GM18873 (cell line): ENCODE measurements around the gene RAP1GAP2.
"Not testable (repeated sequence)": the region's sequence is repeated elsewhere in the genome, so short reads cannot be mapped to it uniquely, and the experiment has no call there.

Source experiments
- ATAC-seq: cut with Tn5 transposase; IDR thresholded peaks from one replicate; pipeline ENCODE4 v1.9.1; 2021; ENCODE audit warnings: mild to moderate bottlenecking, moderate library complexity, moderate number of reproducible peaks; ENCODE audit not compliant: unreplicated experiment, low FRiP score

Gene RAP1GAP2

GRCh38 chr17:2796164-2797125 is at the start of gene RAP1GAP2:
Gene RAP1GAP2 (plus strand): TSS chr17:2796438. CDS start chr17:2796528, 90 bp downstream.
- ATAC-seq, result no peak

GRCh38 chr17:2749058-2749783 is 47.0 kb upstream of the RAP1GAP2 start, which contains the start of gene CCDC92B:
Gene CCDC92B (minus strand): TSS chr17:2749652. CDS start chr17:2735145, 14,507 bp downstream.
- ATAC-seq, result no peak

- no peak for ATAC-seq
Measured at GRCh38 chr17:2749784-2750181, 46.5 kb upstream of the RAP1GAP2 start.

- ATAC-seq, result no peak
Measured at GRCh38 chr17:2750721-2751120, 45.5 kb upstream of the RAP1GAP2 start.

- no peak for ATAC-seq
Measured at GRCh38 chr17:2751491-2751890, 44.7 kb upstream of the RAP1GAP2 start.

DNA sequence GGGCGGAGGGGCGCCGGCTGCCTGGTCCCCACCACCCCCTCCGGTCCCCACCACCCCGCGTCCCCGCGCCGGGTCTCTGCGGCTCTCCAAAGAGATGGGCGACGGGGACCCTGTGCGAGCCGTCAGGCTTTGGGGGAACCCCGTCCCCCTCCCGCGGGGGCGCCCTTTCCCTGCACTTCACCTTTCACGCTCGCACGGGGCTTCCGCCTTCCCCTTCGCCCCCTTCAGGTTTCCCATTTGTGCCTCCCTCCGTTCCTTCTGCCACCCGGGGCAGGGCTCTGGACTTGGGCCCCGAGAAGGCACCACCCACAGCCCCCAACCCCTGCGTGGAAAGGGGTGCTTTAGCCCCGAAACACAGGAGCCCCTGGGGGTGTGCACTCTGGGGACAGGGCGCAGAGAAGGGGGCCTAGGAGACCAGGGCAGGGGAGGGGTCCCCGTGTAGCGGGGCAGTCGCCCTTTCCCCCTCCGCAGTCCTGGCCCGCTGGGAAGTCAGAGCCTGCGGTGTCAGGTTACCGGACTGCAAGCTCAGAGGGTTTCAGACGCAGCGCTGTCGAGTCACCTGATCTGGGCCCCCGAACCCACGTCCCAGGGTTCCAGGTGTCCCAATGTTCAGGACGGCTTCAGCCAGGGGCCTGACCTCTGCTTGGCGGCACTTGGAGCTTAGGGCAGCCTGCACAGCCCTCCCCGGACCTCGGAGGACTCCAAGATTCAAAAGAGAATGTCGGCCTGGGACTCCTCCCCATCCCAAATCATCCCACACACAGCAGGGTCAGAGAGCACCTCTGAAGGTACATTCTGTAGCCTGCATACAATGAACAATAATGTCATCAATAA is 40.1 kb upstream of the RAP1GAP2 start:
- ATAC-seq, result no peak

GRCh38 chr17:2758870-2759269 is 37.4 kb upstream of the RAP1GAP2 start:
- ATAC-seq, result no peak

GRCh38 chr17:2770129-2770528 is 26.1 kb upstream of the RAP1GAP2 start:
- no peak for ATAC-seq

DNA sequence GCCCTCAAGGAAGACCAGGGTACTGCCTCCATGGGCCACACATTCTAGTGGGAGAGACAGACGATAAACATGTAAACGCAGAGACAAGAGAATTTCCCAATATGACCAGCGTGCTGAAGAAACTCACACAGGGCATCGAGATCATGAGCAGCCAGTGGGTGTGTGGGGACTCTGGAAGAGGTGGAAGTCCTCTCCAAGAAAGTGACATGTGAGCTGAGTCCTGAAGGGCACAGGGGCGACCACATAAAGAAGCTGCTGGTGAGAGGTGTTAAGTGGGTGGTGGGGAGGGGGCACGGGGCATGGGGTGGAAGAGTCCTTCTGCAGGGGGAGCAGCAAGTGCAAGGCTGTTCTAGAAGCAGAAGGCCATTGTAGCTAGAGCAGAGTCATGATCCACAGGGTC is 21.0 kb upstream of the RAP1GAP2 start:
- no peak for ATAC-seq

GRCh38 chr17:2776589-2777241 is 19.5 kb upstream of the RAP1GAP2 start:
- ATAC-seq, result no peak

GRCh38 chr17:2777242-2777867 is 18.9 kb upstream of the RAP1GAP2 start:
- no peak for ATAC-seq

- ATAC-seq, result no peak
Measured at GRCh38 chr17:2778489-2778888, 17.7 kb upstream of the RAP1GAP2 start.

DNA sequence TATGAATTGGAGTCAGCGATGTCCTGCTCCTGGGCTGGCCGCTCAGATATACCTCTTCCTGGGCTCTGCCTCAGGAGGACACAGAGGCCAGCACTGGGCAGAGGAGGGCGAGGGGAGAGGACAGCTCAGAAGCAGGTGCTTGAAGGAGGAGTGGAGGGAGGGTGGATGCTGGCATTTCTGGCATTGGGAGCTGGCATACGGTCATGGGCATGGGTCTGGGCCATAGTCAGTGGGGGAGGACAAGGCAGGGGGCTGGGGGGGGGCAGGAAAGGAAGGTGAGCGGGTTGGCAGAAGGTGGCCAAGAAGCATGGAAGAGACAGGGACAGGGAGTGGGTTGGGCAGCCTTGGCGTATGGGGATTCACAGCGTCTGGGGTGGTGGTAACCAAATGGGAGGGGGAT is 16.7 kb upstream of the RAP1GAP2 start:
- ATAC-seq, result no peak

DNA sequence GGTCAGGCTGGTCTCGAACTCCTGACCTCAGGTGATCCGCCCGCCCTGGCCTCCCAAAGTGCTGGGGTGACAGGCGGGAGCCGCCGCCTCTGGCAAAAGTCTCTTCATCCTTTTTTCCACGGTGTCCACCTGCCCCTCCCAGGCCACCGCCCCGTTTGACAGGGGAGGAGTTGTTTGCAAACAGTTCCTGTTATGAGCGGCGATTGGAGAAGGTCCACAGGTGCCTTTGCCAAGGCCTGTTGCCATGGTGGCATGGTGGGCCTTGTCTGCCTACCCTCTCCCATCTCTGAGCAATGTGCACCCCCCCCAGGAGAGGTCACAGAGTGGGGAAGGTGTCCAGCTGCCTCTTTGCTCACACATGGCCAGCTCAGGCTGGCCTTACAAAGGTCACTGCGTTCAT is 16.0 kb upstream of the RAP1GAP2 start:
- no peak for ATAC-seq

GRCh38 chr17:2780931-2781454 is 15.2 kb upstream of the RAP1GAP2 start:
- ATAC-seq, result no peak

GRCh38 chr17:2781598-2781997 is 14.6 kb upstream of the RAP1GAP2 start:
- not testable (repeated sequence) for ATAC-seq

- no peak for ATAC-seq
Measured at GRCh38 chr17:2782055-2782454, 14.2 kb upstream of the RAP1GAP2 start.

GRCh38 chr17:2783310-2784030 is 12.8 kb upstream of the RAP1GAP2 start:
- ATAC-seq, result no peak

DNA sequence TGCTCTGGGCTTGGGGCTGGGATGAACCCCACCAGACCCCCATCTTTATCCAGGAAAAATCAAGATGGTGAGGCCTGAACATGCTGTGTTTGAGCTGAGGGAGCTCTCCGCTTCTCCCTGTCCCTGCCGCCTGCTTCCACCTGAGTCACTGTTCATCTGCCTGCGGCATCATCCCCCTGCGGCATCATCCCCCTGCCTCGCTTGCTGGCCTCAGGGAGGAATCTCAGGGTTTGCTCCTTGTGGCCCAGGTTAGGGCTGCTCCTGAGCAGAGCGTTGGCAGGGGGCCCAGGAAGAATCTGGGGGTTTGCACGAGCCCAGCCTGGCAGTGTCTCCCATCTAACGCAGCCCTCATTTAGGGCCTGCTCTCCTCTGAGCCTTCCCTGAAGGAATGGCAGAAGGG is 11.4 kb upstream of the RAP1GAP2 start:
- no peak for ATAC-seq
